ENCODE data around the gene RITA1. TPM values are rescaled to one million over a fixed set of nuclear protein-coding genes. Genes with fewer than 3 reads are reported as not detected.

Gene RITA1
- total RNA-seq, 1 donor from 2014 or later, result 11.7 TPM

DNA sequence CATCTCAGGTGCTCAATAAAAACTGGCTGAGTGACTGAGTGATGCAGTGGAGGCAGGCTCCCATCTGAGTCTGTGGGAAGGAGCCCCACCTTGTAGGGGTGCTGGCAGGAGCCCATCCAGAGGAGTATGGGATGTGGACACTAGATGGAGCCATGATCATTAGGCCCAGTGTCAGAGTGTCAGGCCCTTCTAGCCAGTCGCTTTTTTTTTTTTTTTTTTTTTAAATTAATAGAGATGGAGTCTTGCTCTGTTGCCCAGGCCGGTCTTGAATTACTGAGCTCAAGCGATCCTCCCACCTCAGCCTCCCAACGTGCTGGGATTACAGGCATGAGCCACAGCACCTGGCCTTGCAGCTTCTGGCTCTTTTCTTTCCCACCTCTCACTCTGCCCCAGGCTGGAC lies 11.5 kb downstream of the RITA1 start:
- DNase-seq (ENCODE audit: low spot score), result peak; percentile 68
- no peak overlapping the region for H3K4me3 Mint-ChIP-seq (ENCODE audit: unreplicated experiment)
- H3K9me3 Mint-ChIP-seq (ENCODE audit: unreplicated experiment), result no peaks in the 10 kb centered on the region
- H3K4me1 Mint-ChIP-seq (ENCODE audit: unreplicated experiment), result peaks cover 11% of the 10 kb centered on the region
- no peaks in the 10 kb centered on the region for H3K36me3 Mint-ChIP-seq (ENCODE audit: low read depth, unreplicated experiment)
- no peak overlapping the region for H3K27ac Mint-ChIP-seq (ENCODE audit: unreplicated experiment)
- TF ChIP-seq, protein P1, sequence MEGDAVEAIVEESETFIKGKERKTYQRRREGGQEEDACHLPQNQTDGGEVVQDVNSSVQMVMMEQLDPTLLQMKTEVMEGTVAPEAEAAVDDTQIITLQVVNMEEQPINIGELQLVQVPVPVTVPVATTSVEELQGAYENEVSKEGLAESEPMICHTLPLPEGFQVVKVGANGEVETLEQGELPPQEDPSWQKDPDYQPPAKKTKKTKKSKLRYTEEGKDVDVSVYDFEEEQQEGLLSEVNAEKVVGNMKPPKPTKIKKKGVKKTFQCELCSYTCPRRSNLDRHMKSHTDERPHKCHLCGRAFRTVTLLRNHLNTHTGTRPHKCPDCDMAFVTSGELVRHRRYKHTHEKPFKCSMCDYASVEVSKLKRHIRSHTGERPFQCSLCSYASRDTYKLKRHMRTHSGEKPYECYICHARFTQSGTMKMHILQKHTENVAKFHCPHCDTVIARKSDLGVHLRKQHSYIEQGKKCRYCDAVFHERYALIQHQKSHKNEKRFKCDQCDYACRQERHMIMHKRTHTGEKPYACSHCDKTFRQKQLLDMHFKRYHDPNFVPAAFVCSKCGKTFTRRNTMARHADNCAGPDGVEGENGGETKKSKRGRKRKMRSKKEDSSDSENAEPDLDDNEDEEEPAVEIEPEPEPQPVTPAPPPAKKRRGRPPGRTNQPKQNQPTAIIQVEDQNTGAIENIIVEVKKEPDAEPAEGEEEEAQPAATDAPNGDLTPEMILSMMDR (IDR thresholded peaks at IDR 0.05; ENCODE audit: unreplicated experiment), result peak; percentile 29
- H3K27me3 Mint-ChIP-seq (ENCODE audit: unreplicated experiment), result peaks cover 4% of the 10 kb centered on the region

GRCh38 chr12:113197518-113198077 lies 12.1 kb downstream of the RITA1 start:
- TF ChIP-seq, protein P1 (IDR thresholded peaks at IDR 0.05; ENCODE audit: unreplicated experiment), result no peak
- Mint-ChIP-seq H3K9me3 (ENCODE audit: unreplicated experiment) (no peaks in the 10 kb centered on the region), H3K27me3 (ENCODE audit: unreplicated experiment) (peaks cover 4% of the 10 kb centered on the region), H3K4me1 (ENCODE audit: unreplicated experiment) (peaks cover 7% of the 10 kb centered on the region), H3K27ac (ENCODE audit: unreplicated experiment) (no peak overlapping the region), H3K36me3 (ENCODE audit: low read depth, unreplicated experiment) (no peaks in the 10 kb centered on the region), H3K4me3 (ENCODE audit: unreplicated experiment) (no peak overlapping the region)
- DNase-seq (ENCODE audit: low spot score), result no peak

- Mint-ChIP-seq H3K4me3 (ENCODE audit: unreplicated experiment) (no peak overlapping the region), H3K36me3 (ENCODE audit: low read depth, unreplicated experiment) (no peaks in the 10 kb centered on the region), H3K9me3 (ENCODE audit: unreplicated experiment) (no peaks in the 10 kb centered on the region), H3K27me3 (ENCODE audit: unreplicated experiment) (peaks cover 4% of the 10 kb centered on the region), H3K4me1 (ENCODE audit: unreplicated experiment) (peaks cover 6% of the 10 kb centered on the region), H3K27ac (ENCODE audit: unreplicated experiment) (no peak overlapping the region)
- DNase-seq (ENCODE audit: low spot score), result no peak
- TF ChIP-seq, protein P1 (IDR thresholded peaks at IDR 0.05; ENCODE audit: unreplicated experiment), result no peak
These were observed 12.8 kb downstream of the RITA1 start for GRCh38 chr12:113198296-113198695.

- Mint-ChIP-seq H3K4me1 (ENCODE audit: unreplicated experiment) (no peaks in the 10 kb centered on the region), H3K9me3 (ENCODE audit: unreplicated experiment) (no peaks in the 10 kb centered on the region), H3K27me3 (ENCODE audit: unreplicated experiment) (peaks cover 4% of the 10 kb centered on the region), H3K36me3 (ENCODE audit: low read depth, unreplicated experiment) (no peaks in the 10 kb centered on the region), H3K4me3 (ENCODE audit: unreplicated experiment) (no peak overlapping the region), H3K27ac (ENCODE audit: unreplicated experiment) (no peak overlapping the region)
- TF ChIP-seq, protein P1 (IDR thresholded peaks at IDR 0.05; ENCODE audit: unreplicated experiment), result no peak
- no peak for DNase-seq (ENCODE audit: low spot score)
These were observed 14.7 kb downstream of the RITA1 start for GRCh38 chr12:113200021-113200797.

All from endothelial cell (in vitro differentiated cells).